Right ventricle myocardium inferior (tissue), 1 donor: Measurements from ENCODE around the gene ATP6V0E2. TPM values are rescaled to one million over a fixed set of nuclear protein-coding genes. Genes with fewer than 3 reads are reported as not detected.

Source experiments
- ATAC-seq: fragments of 200-7000 bp; cut with Tn5 transposase; one replicate; pipeline ENCODE4 v1.9.1; 2020; ENCODE audit warnings: mild to moderate bottlenecking, moderate library complexity
- DNase-seq: peaks from one replicate; pipeline ENCODE4 v3.0.0; 2021; ENCODE audit errors: missing footprints
- intact Hi-C: fragments of 100-400 bp; cut with DNase I; formaldehyde crosslinking; loops from one replicate; pipeline ENCODE4 v1.11.0; 2022
- total RNA-seq: library from RNA; stranded (reverse); fragmentation: NEBNext Ultra II Directional; extraction: Animal tissue kit (Norgen Biotek cat#: 25700); gene quantifications from one replicate; pipeline ENCODE4 v1.2.1, GENCODE V29; 2021
- donor health status: DM: no; HTN: yes; CAD: no; lungs with severe emphysema.

ATP6V0E2 gene
- total RNA-seq, 1 donor from 2014 or later = 125 TPM

DNA sequence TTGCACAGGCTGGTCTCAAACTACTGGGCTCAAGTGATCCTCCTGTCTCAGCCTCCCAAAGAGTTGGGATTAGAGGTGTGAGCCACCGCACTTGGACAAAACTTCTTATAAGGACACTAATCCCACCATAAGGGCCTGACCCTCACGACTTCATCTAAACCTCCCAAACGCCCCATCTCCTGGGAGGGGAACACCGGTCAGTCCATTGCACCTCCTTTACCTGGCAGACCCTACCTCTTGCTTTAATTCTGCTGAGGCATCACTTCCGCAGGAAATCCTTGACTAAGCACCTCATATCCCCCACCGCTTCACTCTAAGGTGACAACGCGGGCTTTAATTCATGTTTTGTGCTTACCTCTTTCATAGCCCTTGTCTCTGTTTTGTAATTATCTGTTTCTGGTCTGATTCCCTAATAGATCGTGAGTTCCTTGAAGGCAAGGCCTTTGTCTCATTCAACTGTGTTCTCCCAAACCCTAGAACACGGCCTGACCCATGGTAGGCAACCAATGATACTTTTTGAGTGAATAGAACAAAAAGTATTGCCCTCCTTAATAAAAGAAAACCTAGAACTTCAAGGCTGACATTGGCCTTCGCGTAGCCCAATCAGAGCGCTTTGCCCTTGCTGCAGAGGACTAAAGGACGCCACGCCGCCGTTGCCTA lies 36.1 kb upstream of the ATP6V0E2 start:
- intact Hi-C loops = loop anchor here (2.0 kb wide), 2 partner anchors 35 to 67 kb away; partner anchors contain the start of gene ATP6V0E2
- no peak for DNase-seq

DNA sequence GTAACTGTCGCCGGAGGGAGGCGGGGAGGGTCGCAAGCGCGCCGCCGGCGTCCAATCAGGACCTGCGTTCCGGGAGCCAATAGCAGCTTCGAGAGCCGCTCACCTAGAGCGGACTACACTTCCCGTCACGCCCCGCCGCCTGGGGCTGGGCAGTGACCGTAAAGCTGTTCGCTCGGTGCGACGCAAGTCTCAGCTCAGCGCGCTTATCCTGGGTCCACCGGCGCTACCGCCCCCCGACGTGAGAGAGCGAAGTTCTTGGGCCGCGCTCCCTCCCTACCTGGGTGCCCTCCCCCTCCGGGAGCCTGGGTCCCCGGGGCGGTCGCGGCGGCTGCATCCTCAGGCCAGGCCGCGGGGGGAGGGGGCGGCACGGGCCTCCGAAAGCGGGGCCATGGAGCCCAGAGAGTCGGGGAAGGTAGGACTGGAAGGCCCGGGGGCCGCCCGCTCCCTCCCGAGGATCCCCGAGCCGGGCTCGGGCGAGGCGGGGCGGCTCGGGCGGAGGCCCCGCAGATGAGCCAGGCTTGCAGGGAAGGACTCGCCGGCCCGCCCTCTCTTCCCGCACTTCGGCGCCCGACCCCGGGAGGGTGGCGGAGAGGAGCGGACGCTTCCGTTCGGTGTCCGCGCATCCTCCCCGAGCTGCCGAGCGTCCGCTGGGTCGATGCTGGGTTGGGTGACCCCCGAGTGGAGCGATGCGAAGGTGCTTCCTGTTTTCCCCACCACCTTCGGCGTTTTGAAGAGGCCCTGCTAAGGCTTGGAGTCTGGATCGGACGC lies 35.4 kb upstream of the ATP6V0E2 start, which contains the start of gene ZNF862:
TSS of gene ZNF862 (plus strand) at position 152 of the 768 bp plus-strand sequence. CDS start at position 389, 237 bp downstream.
- intact Hi-C loops = loop anchor here (2.0 kb wide), 2 partner anchors 34 to 68 kb away; partner anchors contain the start of gene ATP6V0E2
- ATAC-seq (peak; percentile 99), DNase-seq (peak; percentile 99)

More for the DNA sequence above, 36.1 kb upstream of the ATP6V0E2 start:
- no peak for ATAC-seq

- intact Hi-C loops = loop anchor here (2.0 kb wide), 2 partner anchors 34 to 68 kb away; partner anchors contain the start of gene ATP6V0E2
- no peak for ATAC-seq
Observed at GRCh38 chr7:149838992-149839408, 34.8 kb upstream of the ATP6V0E2 start.

DNA sequence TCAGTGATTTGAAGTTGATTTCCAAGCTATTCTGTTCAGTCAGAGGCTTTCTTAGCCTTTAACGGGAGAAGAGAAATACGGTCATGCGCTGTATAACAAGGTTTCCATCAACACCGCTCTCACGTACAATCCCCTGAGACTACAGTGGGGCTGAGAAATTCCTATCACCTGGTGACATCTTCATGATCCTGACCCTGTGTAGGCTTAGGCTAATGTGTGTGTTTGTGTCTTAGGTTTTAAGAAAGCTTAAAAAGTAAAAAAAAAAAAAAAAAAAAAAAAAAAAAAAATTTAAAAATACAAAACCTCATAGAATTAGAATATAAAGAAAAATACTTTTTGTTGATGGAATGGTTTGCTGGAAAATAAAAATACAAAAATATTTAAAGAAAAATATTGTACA lies 33.8 kb upstream of the ATP6V0E2 start:
- ATAC-seq = no peak
- intact Hi-C loops = loop anchor here (2.0 kb wide), 2 partner anchors 33 to 69 kb away; partner anchors contain the start of gene ATP6V0E2

More at GRCh38 chr7:149838992-149839408, 34.8 kb upstream of the ATP6V0E2 start:
- DNase-seq = no peak

DNA sequence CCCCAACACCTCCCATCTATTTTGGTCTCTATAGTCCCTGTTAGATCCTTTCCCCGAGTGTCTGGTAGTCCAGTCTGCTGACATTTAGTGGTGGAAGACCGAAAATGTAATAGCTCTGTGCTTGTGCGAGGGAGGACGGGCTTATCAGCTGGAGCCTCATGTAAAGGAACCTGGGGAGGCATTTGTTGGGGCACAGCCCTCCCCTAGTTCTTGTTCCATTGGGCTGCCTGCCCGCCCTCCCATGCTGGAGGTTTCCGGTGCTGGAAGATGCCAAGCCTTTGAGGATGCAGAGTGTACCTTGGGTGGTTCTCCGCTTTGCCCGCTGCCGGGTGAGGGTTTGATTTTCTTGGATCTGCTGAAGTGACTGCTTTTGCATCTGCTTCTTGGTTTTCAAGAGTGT lies 30.2 kb upstream of the ATP6V0E2 start:
- no peak for ATAC-seq
- intact Hi-C loops = no loop called here
- DNase-seq = no peak

More for the DNA sequence above, 33.8 kb upstream of the ATP6V0E2 start:
- DNase-seq = no peak

GRCh38 chr7:149844445-149844844 lies 29.3 kb upstream of the ATP6V0E2 start:
- intact Hi-C loops = no loop called here
- ATAC-seq (no peak), DNase-seq (no peak)

DNA sequence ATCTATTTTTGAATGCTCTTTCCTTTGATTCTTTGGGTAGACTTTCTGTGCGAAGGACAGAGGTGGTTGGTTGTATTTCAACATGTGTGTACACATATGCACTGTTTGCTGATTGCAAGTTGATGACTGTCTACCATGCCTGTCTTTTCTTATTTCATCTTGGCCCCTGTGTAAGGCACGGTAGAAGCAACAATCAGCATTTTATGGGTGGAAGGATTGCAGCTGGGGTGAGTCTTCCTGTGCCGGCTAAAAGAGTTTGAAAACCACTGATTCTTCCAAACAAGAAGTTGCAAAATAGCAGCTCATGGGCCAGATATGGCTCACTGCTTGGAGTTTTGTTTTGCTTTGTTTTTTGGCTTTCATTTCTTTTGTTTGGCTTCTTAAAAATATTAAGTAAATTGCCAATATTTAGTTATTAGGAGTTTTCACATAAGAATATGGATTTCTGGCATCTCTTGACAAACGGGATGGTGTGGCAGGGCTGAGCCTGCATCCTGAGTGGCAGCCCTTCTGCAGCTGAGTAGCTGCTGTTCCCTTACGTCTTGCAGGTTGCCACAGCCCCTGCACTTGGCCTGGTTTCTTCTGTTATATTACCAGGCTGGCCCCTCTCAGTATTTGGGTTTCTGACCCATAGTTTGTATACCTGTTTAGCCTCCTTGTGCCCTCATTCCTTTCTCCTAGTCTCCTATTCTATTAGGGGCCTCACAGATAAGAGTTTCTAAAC lies 28.4 kb upstream of the ATP6V0E2 start:
- no peak for DNase-seq
- peak; percentile 75 for ATAC-seq

DNA sequence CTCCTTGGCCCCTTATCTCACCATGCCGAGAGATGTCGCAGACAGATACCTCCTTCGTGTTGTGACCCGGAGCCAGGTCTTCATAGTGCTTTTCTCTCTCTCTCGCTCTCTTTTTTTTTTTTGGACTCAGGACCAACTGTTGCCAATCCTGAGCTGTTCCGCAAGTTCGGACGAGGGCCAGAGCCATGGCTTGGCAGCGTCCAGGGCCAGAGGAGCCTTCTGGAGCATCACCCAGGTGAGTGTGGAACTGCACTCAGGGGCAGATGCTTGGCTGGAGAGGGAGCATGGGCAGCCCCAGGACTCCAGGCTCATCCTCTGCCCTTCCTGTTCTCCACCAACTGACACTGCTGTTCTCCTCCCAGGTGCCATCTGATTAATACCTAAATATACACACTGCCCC lies 27.7 kb upstream of the ATP6V0E2 start:
- intact Hi-C loops = no loop called here
- DNase-seq (no peak), ATAC-seq (no peak)

More for the DNA sequence above, 28.4 kb upstream of the ATP6V0E2 start:
- intact Hi-C loops = no loop called here

GRCh38 chr7:149846436-149847046 lies 27.2 kb upstream of the ATP6V0E2 start:
- ATAC-seq (no peak), DNase-seq (no peak)
- intact Hi-C loops = no loop called here

DNA sequence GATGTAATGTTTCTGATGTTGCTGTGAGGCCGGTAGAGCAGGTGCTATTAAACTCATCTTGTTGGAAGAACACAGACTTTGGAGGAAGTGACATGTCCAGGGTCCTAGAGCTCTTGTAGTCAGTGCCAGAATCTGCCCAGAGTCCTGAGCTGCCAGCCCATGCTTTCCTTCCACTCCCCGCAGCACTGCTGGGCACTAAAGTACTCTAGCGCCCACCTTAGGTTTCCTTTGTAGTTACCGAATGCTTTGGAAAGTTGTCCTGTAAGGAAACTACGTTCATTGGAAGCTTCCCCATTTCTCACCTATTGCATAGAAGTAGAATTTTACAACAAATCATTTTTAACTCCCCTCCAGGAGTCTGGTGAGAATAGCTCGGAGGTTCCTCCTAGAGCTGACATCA lies 24.6 kb upstream of the ATP6V0E2 start:
- ATAC-seq (no peak), DNase-seq (no peak)
- intact Hi-C loops = no loop called here

- intact Hi-C loops = no loop called here
- no peak for ATAC-seq
- DNase-seq = no peak
Observed at GRCh38 chr7:149850007-149850594, 23.7 kb upstream of the ATP6V0E2 start.

DNA sequence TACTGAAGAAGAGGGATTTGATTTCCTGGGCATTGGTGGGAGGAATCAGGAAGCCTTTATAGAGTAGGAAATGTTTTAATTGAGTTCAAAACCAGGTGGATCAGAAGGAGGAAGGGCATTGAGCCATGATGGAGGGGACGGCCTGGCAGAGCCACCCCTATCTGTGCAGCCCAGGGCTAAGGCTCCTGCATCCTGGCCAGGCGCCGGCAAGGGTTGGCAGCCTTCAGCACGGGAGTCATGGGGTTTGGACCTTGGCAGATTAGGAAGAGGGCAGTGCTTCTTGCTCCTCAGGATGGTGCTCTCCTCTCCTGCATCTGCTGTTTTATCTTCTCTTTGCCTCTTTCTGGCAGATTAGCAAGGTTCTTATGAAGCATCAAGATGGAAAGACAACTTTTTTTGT lies 23.1 kb upstream of the ATP6V0E2 start:
- ATAC-seq (no peak), DNase-seq (no peak)
- intact Hi-C loops = no loop called here

GRCh38 chr7:149851449-149851848 lies 22.3 kb upstream of the ATP6V0E2 start:
- intact Hi-C loops = no loop called here
- DNase-seq (no peak), ATAC-seq (no peak)

DNA sequence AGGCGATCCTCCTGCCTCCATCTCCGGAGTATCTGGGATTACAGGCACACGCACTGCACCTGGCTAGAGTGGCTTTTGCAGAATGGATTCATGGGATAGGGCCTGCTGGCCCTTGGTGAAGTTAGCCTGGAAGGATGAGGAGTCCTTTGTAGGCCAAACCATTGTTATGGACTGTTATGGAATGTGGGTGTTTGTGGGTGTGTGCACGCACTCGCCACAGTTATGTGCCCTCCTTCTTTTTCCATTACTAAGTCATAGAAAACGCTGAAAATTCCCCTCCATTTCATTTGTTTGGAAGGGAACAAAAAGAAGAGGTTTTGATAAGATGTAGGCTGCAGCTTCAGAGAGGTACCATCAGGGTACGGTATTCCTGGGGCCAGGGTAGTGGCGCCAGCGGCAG lies 20.6 kb upstream of the ATP6V0E2 start:
- intact Hi-C loops = no loop called here
- ATAC-seq (no peak), DNase-seq (no peak)

DNA sequence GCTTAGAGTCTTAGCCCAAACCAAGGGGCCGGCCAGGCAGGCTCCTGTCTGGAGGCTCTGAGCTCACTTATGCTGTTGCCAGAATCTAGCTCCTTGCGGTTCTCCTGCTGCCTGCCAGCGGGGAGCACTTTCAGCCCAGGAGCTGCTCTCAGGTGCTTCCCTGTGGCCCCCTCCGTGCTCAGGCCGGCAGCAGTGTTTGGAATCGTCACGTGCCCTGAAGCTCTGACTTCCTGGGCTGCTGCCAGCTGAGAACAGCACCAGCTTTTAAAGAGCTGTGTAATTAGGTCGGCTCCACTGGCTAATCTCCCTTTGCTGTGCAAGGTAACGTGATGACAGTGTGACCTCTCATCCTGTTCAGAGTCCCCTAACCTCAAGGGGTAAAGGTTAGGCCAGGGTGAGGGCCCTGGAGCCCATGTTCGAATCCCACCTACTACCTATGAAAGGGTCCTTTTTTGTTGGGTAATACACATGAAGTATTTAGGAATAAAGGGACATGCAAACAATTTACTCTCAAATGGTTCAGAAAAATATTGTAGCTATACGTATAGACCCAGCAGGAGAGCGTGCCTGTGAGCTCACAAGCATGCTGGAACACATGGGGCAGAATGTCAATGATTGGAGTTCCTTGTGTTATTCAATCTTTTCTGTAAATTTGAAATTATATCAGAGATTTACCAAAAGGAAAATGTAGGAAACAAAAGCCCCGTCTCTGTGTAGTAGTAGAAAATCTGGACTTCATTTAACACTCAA lies 19.0 kb upstream of the ATP6V0E2 start:
- no peak for DNase-seq
- intact Hi-C loops = no loop called here

DNA sequence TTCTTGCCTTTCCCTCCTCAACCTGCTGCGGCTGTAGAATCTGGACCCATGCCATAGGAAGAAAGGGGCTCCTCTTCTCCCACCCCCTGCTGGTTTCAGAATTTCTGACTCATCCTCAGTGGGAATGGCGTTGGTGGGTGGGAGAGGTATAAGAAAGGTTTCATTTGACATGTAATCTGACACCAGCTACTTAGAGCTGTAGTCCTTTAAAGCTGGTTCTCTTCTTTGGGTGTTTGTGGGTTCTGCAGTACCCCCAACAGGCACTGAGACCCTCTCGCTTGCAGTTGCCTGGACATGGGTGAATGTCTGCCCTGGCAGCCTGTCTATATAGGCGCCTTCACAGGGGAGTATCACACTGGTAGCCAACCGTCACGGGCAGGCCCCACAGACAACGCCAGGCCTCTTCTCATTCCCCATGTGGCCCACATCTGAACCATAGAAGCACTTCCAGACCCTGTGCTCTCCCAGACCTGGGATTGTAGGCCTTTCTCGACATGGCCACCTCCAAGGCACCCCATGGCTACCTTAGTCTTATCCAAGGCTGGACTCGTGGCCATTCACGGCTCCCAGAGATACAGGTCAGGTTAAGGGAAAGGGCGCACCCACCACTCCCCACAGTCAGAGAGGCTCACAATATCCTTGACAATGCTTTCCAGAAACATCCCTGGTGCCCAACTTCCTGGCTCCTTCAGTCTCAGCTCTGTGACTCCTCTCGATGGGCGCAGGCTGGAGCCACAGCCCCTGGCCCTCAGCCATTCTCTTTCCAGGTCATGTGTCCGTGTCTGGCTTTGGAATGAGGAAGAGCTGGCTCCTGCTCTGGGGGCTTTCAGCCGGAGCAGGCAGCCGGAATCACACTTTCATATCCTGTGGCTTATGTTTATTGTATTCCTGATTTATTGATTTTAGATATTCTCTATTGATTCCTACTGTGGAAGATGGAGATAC lies 18.1 kb upstream of the ATP6V0E2 start:
- intact Hi-C loops = no loop called here
- no peak for DNase-seq
- peak; percentile 36 for ATAC-seq

More for the DNA sequence above, 19.0 kb upstream of the ATP6V0E2 start:
- peak; percentile 81 for ATAC-seq

- ATAC-seq (no peak), DNase-seq (no peak)
Observed at GRCh38 chr7:149856583-149856982, 17.2 kb upstream of the ATP6V0E2 start.

More at GRCh38 chr7:149856583-149856982, 17.2 kb upstream of the ATP6V0E2 start:
- intact Hi-C loops = no loop called here
